ENCODE data around the gene CDKN1B.

CDKN1B gene

DNA sequence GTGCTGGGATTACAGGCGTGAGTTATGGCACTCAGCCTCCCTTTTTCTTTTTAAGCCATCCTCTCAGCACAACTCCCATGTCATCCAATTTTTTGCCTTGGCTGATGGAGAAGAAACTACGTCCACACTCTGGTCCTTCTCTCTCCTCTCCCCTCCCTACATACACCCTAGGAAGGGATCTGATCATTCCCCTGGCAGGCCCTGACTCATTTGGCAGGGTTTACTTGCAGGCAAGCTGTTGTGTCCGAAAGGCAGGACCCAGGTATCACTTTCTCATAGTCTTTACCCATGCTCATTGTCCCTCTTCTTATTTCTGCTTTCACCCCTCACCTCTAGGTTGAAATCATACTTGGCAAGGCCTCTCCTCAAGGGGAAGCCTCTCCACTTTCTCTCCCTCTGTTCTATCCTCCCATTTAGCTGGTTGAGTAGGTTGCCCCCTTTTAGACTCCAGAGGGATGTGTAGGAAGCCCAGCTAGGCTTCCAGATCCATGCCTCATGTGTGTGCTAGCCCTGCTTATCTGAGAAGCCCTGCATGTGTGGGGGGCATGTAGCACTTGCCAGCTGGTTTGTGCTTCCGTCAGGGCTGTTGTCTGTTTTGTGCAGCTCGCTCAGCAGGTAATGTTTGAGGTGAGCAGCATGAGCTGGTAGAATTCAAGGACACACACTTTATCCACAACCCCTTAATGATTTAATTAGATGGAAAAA, 36.0 kb upstream of the CDKN1B start:
- DNase-seq (ENCODE audit: low read depth) = no peak
- TF ChIP-seq, protein P1, sequence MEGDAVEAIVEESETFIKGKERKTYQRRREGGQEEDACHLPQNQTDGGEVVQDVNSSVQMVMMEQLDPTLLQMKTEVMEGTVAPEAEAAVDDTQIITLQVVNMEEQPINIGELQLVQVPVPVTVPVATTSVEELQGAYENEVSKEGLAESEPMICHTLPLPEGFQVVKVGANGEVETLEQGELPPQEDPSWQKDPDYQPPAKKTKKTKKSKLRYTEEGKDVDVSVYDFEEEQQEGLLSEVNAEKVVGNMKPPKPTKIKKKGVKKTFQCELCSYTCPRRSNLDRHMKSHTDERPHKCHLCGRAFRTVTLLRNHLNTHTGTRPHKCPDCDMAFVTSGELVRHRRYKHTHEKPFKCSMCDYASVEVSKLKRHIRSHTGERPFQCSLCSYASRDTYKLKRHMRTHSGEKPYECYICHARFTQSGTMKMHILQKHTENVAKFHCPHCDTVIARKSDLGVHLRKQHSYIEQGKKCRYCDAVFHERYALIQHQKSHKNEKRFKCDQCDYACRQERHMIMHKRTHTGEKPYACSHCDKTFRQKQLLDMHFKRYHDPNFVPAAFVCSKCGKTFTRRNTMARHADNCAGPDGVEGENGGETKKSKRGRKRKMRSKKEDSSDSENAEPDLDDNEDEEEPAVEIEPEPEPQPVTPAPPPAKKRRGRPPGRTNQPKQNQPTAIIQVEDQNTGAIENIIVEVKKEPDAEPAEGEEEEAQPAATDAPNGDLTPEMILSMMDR (IDR thresholded peaks at IDR 0.05; ENCODE audit: insufficient read depth, low read depth, low read length, missing control alignments) = no peak
- no peak overlapping the region for H3K4me3 ChIP-seq (ENCODE audit: low read depth, low read length)

DNA sequence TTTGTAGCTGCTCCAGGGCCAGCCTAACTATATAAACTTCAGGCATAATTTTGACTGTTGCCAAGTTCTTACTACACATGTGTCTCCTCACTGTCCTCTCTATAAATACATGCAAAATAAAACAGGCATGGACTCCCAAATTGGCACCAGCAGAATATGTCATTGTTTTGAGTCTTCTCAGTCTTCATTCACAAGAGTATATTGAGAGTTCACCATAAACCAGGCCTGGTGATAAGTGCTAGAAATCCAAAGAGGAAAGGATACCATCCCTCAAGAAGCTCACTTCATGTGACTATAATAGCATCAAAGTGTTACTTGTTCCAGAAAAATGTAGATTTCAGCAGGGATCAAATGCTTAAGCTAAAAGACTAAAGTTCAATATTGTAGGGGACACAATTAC, 34.9 kb upstream of the CDKN1B start:
- TF ChIP-seq, protein P1 (IDR thresholded peaks at IDR 0.05; ENCODE audit: insufficient read depth, low read depth, low read length, missing control alignments) = no peak
- no peak for DNase-seq (ENCODE audit: low read depth)
- H3K4me3 ChIP-seq (ENCODE audit: low read depth, low read length) = no peak overlapping the region

DNA sequence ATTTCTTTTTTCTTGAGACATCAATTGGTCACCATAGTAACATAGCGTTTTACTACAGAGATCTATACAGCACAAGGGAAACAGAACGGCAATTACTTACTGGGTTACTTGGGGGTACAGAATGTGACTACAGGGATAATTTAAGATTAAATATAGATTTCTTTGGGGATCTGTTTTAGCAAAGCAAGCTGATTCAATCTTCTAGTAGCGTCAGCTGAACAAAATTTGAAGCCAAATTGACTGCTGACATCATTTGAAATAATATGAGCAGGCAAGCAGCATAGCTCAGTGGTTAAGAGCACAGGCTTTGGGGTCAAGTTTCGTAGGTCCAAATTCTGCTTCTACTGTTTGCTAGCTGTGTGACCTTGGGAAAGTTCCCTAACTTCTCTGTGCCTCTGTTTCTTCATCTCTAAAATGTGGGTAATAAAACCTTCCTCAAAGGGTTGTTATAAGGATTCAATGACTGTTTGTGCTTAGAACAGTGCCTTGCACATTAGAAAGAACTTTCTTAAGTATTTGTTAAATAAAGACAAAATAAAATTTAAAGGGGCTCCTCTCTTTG, 34.0 kb upstream of the CDKN1B start:
- no peak for DNase-seq (ENCODE audit: low read depth)
- H3K4me3 ChIP-seq (ENCODE audit: low read depth, low read length) = no peak overlapping the region
- TF ChIP-seq, protein P1 (IDR thresholded peaks at IDR 0.05; ENCODE audit: insufficient read depth, low read depth, low read length, missing control alignments) = no peak

DNA sequence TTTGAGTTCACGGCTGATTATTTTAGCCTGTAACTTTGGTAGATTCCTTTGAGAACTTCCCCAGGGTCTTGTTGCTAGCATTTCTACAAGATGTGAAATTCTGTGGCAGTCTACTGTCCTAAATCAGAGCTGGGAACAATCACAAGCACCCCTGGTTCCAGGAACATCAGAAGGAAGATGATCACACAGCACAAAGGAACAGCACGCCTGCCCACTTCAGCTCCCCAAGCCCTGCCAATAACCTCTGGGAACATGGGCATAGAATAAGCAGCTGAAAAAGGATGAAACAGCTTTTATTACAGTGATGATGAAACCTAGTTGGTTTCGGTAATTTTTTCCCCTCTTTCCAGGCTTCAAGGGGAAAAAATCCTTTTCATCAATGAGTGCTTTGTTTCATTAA, 33.4 kb upstream of the CDKN1B start:
- TF ChIP-seq, protein P1 (IDR thresholded peaks at IDR 0.05; ENCODE audit: insufficient read depth, low read depth, low read length, missing control alignments) = no peak
- DNase-seq (ENCODE audit: low read depth) = no peak
- H3K4me3 ChIP-seq (ENCODE audit: low read depth, low read length) = no peak overlapping the region

DNA sequence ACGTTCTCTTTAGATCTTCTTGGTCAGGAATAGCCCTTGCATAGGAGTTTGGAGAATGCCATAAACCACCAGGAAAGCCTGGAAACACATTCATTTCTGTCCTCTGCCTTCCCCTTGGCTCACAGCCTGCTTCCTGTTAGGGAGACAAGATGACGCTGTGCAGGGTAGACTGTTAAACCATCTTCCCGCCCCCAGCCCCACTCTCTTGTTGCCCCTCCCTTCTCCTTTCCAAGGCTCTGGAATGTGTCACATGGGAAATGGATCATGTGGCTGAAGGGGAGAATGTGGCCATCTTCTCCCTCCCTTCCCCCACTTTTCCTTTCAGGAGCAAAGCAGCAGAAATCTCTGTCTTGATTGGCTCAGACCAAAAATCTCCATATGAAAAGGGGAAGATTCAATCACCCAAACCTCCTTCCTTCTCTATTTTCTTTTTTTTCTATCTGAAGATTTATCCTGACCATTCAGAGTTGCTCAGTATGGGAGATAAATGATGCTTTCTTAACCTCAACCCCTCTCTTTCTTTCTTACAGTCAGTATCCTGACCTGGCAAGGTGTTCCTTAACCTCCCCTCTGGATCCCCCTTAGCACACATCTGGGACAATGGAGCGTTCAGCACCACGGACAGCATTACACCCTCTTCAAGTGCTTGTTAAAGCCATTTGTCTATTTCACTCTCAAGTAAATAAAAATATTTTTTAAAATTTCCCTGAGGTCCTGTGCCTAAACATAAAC, 32.6 kb upstream of the CDKN1B start:
- no peak for DNase-seq (ENCODE audit: low read depth)
- H3K4me3 ChIP-seq (ENCODE audit: low read depth, low read length) = no peak overlapping the region
- TF ChIP-seq, protein P1 (IDR thresholded peaks at IDR 0.05; ENCODE audit: insufficient read depth, low read depth, low read length, missing control alignments) = no peak

DNA sequence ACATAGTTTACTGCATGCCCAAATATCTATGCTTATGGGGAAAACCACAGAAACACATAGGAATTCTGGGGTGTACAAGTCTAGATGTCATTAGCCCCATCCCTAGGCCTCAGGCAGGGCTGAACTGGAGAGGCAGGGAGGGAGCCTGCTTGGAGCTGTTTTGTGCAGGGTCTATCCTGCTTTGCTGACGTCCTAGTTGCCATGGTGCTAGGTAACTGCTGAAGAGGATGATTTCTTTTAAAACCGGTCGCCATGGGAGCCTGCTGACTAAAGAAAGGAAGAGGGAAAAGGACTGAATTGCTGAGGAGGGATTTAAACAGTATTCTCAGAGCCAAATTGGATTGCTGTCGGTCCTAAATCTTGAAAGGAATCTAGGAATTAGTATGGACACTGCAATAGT, 31.9 kb upstream of the CDKN1B start:
- TF ChIP-seq, protein P1 (IDR thresholded peaks at IDR 0.05; ENCODE audit: insufficient read depth, low read depth, low read length, missing control alignments) = no peak
- DNase-seq (ENCODE audit: low read depth) = no peak
- H3K4me3 ChIP-seq (ENCODE audit: low read depth, low read length) = no peak overlapping the region

Measured in GM12865 (cell line).